ENCODE data around the gene NISCH.
"Not testable (repeated sequence)": the region's sequence is repeated elsewhere in the genome, so short reads cannot be mapped to it uniquely, and the experiment has no call there.

NISCH gene

DNA sequence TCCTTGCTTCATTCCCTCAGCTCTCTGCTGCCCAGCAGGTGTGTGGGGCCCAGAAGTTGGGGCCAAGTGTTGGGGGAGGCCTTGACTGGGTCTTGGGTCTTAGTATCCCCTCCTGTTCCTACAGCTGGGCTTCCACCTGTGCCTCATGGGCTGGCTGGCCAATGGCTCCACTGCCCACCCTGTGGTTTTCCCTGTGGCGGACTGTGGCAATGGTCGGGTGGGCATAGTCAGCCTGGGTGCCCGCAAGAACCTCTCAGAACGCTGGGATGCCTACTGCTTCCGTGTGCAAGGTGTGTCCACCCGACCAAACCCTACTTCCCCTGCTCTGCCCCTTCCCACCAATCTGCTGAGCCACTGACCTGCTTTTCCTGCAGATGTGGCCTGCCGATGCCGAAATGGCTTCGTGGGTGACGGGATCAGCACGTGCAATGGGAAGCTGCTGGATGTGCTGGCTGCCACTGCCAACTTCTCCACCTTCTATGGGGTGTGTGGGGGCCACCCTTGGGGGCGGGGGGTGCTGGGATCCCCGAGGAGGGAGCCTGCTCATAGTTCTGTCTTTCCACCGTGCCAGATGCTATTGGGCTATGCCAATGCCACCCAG, 67.3 kb downstream of the NISCH start:
- peak in 4 of 10 donors; percentile 13 to 75 (median 53) for DNase-seq
- intact Hi-C loops (cut with DNase I) = no loop called here

GRCh38 chr3:52523386-52524257, 68.2 kb downstream of the NISCH start:
- peak in 4 of 10 donors; percentile 24 to 74 (median 54) for DNase-seq
- intact Hi-C loops (cut with DNase I) = no loop called here

DNA sequence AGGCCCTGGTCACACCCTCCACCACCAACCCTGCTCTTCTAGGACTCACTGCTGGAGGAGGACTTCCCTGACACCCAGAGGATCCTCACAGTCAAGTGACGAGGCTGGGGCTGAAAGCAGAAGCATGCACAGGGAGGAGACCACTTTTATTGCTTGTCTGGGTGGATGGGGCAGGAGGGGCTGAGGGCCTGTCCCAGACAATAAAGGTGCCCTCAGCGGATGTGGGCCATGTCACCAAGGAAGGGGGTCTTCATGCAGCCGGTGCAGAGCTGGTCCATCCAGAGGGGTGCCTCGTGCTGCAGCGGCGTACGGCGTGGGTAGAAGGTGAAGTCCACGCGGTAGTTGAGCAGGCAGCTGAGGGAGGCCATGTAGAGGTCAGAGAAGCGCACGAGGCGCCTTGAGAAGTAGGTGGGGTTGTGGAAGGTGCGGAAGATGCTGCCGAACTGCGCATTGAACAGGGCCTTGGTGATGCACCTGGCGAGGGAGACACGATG, 68.9 kb downstream of the NISCH start:
- DNase-seq = peak in 4 of 10 donors; percentile 4 to 48 (median 18)
- intact Hi-C loops (cut with DNase I) = no loop called here

GRCh38 chr3:52524752-52525679, 69.6 kb downstream of the NISCH start:
- DNase-seq = peak in 5 of 10 donors; percentile 9 to 82 (median 64)
- intact Hi-C loops (cut with DNase I) = no loop called here

- peak in 5 of 10 donors; percentile 4 to 69 (median 18) for DNase-seq
- intact Hi-C loops (cut with DNase I) = no loop called here
Observed at GRCh38 chr3:52525680-52526561, 70.5 kb downstream of the NISCH start.

- intact Hi-C loops (cut with DNase I) = not testable (repeated sequence)
- DNase-seq = peak in 2 of 10 donors; percentile 36 to 49
Observed at GRCh38 chr3:52526671-52527038, 71.3 kb downstream of the NISCH start.

- intact Hi-C loops (cut with DNase I) = no loop called here
- DNase-seq = peak in 4 of 10 donors; percentile 4 to 83 (median 54)
Observed at GRCh38 chr3:52527039-52527731, 71.8 kb downstream of the NISCH start.

- DNase-seq = peak in 6 of 10 donors; percentile 1 to 77 (median 25)
- intact Hi-C loops (cut with DNase I) = no loop called here
Observed at GRCh38 chr3:52527732-52528585, 72.6 kb downstream of the NISCH start.

DNA sequence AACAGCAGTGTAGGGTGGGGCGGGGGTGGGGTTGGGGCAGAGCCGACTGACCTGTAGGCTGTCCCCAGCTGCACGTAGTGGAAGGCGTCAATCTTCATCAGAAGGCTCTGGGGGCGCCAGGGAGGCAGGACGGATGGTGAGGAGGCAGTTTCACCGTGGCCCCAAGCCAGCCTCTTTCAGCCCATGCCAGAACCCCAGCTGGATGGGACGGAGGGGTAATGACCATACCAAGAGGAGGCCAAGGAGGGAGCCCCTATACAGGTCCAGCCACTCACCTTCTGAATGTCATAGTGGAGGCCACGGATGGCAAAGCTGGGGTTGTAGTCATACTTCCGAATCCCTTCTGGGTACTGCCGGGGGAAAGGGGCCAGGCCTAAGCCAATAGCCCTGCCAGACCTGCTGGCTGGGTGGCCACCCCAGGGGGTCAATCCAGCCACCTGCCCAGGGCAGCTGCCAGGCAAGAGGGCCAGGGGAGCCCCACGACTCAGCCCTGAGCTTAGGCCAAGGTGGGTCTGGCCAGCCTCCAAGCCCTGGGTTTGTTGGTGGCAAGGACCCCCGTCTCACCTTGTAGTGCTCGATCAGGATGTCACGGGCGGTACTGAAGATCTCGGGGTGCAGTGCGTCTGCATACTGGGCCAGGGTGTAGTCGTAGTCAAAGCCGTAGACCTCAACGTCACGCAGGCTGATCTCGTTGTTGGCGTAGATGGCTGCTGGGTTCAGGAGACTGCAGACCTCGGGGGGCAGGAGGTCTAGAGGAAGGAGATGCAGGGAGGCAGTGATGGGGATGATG, 73.4 kb downstream of the NISCH start:
- DNase-seq = peak in 6 of 10 donors; percentile 3 to 83 (median 30)
- intact Hi-C loops (cut with DNase I) = no loop called here

- intact Hi-C loops (cut with DNase I) = no loop called here
- DNase-seq = peak in 6 of 10 donors; percentile 3 to 70 (median 24)
Observed at GRCh38 chr3:52529376-52530333, 74.3 kb downstream of the NISCH start.

DNA sequence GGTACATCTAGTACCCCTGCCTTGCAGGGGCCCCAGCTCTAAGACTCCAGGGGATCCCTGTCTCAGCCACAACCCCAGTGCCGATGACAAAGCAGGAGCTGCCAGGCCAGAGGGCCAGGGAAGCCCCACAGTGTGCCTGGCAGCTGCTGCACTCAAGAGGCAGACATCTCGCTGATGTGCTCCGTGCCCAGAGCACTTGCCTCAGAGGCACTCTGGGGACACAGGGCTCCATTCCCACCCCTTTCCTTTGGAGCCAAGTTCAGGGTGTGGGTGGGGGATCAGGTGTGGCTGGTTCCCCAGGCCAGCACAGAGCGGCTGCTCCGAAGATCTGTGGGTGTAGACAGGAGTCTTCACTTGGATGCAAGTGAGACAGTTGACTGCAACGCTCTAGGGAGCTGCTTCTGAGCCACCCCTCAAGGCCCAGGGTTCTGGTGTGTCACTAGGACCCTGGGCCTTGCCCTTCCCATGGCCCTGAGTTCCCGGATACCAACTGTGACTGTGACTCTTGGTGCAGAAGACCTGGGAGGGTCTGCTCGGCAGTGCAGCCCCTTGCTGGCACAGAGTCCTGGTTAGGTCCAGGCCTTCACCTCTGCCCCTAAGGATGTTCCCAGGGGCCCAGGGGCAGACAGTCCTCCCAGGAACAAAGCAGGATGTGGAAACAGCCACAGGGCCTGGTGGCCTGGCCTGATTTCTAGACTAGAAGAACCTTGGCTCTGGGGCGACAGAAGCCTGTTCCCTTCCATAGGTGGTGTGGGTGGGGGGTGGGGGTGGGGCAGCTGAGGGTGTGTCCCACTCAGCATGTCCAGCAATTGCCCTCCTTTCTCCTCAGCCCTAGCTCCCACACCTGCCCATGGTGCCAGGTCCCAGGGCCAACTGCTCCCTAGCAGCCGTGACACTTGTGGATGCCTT, 75.8 kb downstream of the NISCH start:
- DNase-seq = peak in 5 of 10 donors; percentile 8 to 74 (median 67)

GRCh38 chr3:52531860-52532516, 76.6 kb downstream of the NISCH start:
- intact Hi-C loops (cut with DNase I) = no loop called here
- DNase-seq = peak in 5 of 10 donors; percentile 4 to 81 (median 48)

More for the DNA sequence above, 75.8 kb downstream of the NISCH start:
- intact Hi-C loops (cut with DNase I) = no loop called here

DNA sequence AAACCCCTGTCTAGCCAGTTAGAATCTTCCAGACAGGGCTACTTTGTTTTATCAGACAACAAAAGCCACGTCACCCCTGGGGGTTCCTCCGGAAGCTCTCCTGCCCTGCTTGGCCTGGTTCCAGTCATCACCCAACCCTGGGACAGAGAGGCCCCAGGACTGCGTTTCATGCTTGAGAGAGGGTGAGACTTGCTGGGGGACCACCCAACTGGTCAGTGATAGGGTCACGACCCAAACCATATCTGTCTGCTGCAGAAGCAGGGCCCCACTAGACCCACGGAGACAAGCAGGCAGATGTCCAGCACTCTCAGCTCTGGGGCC, 77.1 kb downstream of the NISCH start:
- intact Hi-C loops (cut with DNase I) = no loop called here

DNA sequence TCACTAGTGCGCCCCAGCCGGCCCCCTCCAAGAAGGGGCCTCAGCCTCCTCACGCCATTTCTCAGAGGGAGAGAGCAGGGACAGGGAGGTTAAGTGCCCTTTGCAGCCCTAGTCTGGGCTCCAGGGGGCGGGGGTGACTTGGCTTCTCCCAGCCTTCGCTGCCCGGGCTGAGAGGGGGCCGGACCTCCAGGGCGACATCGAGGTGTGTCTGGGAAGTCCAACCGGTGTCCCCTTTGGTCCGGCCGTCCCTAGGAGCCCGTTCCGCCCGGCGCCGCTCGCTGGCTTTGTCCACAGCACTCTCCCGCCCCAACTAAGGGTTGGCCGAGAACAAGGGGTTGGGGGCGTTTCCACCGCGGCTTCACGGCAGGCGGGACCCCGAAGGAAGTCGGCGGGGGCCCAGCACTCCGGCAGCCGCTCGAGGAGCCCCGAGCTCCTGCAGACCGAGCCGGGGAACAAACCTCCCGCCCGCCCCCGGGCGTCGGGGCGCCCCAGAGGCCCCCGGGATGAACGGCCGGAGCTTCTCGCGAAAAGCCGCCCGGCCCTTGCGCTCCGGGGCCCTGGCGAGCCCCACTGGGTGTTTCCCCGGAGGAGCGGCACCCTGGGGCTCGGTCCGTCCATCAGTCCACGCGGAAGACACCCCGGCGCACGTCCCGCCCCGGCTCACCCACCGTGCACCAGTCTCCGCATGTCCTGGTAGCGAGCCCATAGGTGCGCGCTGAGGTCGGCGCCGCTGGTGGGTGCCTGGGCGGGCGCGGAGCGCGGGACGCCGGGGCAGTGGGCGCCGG, 77.6 kb downstream of the NISCH start:
- intact Hi-C loops (cut with DNase I) = no loop called here
- DNase-seq = peak in 5 of 10 donors; percentile 6 to 85 (median 69)

More for the DNA sequence above, 77.1 kb downstream of the NISCH start:
- DNase-seq = peak in 3 of 10 donors; percentile 2 to 60 (median 56)

Measured in posterior cingulate gyrus (tissue), 11 donors.